Measurements from ENCODE around the gene BAAT.
"Not testable (repeated sequence)": the region's sequence is repeated elsewhere in the genome, so short reads cannot be mapped to it uniquely, and the experiment has no call there.

The BAAT gene

GRCh38 chr9:101359679-101360078 is 25.1 kb downstream of the BAAT start:
- DNase-seq = no peak

GRCh38 chr9:101356619-101357018 is 28.2 kb downstream of the BAAT start:
- no peak for DNase-seq

GRCh38 chr9:101354765-101355708 is 29.8 kb downstream of the BAAT start:
- DNase-seq = no peak

- DNase-seq = peak; percentile 19
These were observed 30.6 kb downstream of the BAAT start for GRCh38 chr9:101354143-101354764.

GRCh38 chr9:101353683-101354082 is 31.1 kb downstream of the BAAT start:
- DNase-seq = no peak

GRCh38 chr9:101352892-101353463 is 31.8 kb downstream of the BAAT start:
- DNase-seq = no peak

GRCh38 chr9:101350285-101350684 is 34.5 kb downstream of the BAAT start:
- DNase-seq = no peak

GRCh38 chr9:101342595-101342994 is 42.2 kb downstream of the BAAT start:
- no peak for DNase-seq

- no peak for DNase-seq
These were observed 42.8 kb downstream of the BAAT start for GRCh38 chr9:101341958-101342357.

- DNase-seq = no peak
These were observed 47.6 kb downstream of the BAAT start for GRCh38 chr9:101337237-101337636.

- DNase-seq = no peak
These were observed 48.7 kb downstream of the BAAT start for GRCh38 chr9:101336091-101336490.

- no peak for DNase-seq
These were observed 50.7 kb downstream of the BAAT start for GRCh38 chr9:101333926-101334702.

GRCh38 chr9:101333490-101333889 is 51.3 kb downstream of the BAAT start:
- no peak for DNase-seq

GRCh38 chr9:101332362-101332761 is 52.4 kb downstream of the BAAT start:
- DNase-seq = no peak

- DNase-seq = not testable (repeated sequence)
These were observed 57.3 kb downstream of the BAAT start for GRCh38 chr9:101327422-101327909.

- DNase-seq = peak; percentile 2
These were observed 58.3 kb downstream of the BAAT start for GRCh38 chr9:101326501-101326900.

GRCh38 chr9:101326035-101326434 is 58.8 kb downstream of the BAAT start:
- no peak for DNase-seq

- no peak for DNase-seq
These were observed 59.8 kb downstream of the BAAT start for GRCh38 chr9:101325053-101325452.

GRCh38 chr9:101324245-101324804 is 60.5 kb downstream of the BAAT start:
- DNase-seq = no peak

GRCh38 chr9:101323129-101323528 is 61.7 kb downstream of the BAAT start:
- DNase-seq = no peak

- no peak for DNase-seq
These were observed 67.1 kb downstream of the BAAT start for GRCh38 chr9:101317735-101318134.

- DNase-seq = no peak
These were observed 69.7 kb downstream of the BAAT start for GRCh38 chr9:101315112-101315450.

- DNase-seq = no peak
These were observed 72.1 kb downstream of the BAAT start for GRCh38 chr9:101312661-101313060.

All from fibroblast of upper back skin (primary cell).